Endothelial cell of umbilical vein (primary cell): Measurements from ENCODE around the gene RIC8B.

Experiments used
- EZH2 ChIP-seq: IDR thresholded peaks from 2 replicates; pipeline ENCODE4 v1.6.1; 2012; ENCODE audit warnings: borderline replicate concordance, low read depth, mild to moderate bottlenecking, moderate library complexity, low read length, inconsistent platforms; ENCODE audit not compliant: severe bottlenecking
- FOS ChIP-seq: IDR thresholded peaks from 2 replicates; pipeline ENCODE4 v1.6.1; 2011; ENCODE audit warnings: mild to moderate bottlenecking, low read length, moderate library complexity, borderline replicate concordance; ENCODE audit not compliant: insufficient read depth
- GATA2 ChIP-seq: IDR thresholded peaks from 2 replicates; pipeline ENCODE4 v1.7.0; 2011; ENCODE audit warnings: low read depth, mild to moderate bottlenecking, moderate library complexity, mixed read lengths, low read length; ENCODE audit not compliant: insufficient read length, insufficient read depth
- MAX ChIP-seq: IDR thresholded peaks from 2 replicates; pipeline ENCODE4 v1.6.1; 2011; ENCODE audit not compliant: insufficient read depth, insufficient read length
- MYC ChIP-seq: IDR thresholded peaks from one replicate; pipeline ENCODE4 v1.6.1; 2011; ENCODE audit warnings: mild to moderate bottlenecking, low read depth, low read length
- POLR2A ChIP-seq: IDR thresholded peaks from 2 replicates; pipeline ENCODE4 v1.6.1; 2012; ENCODE audit warnings: low read depth, mild to moderate bottlenecking, control low read depth, low read length
- POLR2AphosphoS5 ChIP-seq: IDR thresholded peaks from 2 replicates; pipeline ENCODE4 v1.6.1; 2012; ENCODE audit warnings: low read depth, mild to moderate bottlenecking, control low read depth, low read length, moderate library complexity; ENCODE audit not compliant: insufficient read depth
- TF ChIP-seq, protein P1 (sequence below), 2 donors: IDR thresholded peaks; 1 replicate in 1 of 2; 2 replicates in 1 of 2; pipeline ENCODE4 v1.5.1; 2011; ENCODE audit warnings: low read length in 2 of 2, mild to moderate bottlenecking in 2 of 2, moderate library complexity in 2 of 2, control low read depth in 1 of 2, inconsistent platforms in 1 of 2, low read depth in 1 of 2; ENCODE audit not compliant: insufficient read depth in 1 of 2; ENCODE audit errors: extremely low read depth in 1 of 2

- TF ChIP-seq POLR2AphosphoS5 (no peak), POLR2A (no peak), MYC (no peak), MAX (no peak), EZH2 (no peak), FOS (no peak), GATA2 (no peak)
- TF ChIP-seq, protein P1, sequence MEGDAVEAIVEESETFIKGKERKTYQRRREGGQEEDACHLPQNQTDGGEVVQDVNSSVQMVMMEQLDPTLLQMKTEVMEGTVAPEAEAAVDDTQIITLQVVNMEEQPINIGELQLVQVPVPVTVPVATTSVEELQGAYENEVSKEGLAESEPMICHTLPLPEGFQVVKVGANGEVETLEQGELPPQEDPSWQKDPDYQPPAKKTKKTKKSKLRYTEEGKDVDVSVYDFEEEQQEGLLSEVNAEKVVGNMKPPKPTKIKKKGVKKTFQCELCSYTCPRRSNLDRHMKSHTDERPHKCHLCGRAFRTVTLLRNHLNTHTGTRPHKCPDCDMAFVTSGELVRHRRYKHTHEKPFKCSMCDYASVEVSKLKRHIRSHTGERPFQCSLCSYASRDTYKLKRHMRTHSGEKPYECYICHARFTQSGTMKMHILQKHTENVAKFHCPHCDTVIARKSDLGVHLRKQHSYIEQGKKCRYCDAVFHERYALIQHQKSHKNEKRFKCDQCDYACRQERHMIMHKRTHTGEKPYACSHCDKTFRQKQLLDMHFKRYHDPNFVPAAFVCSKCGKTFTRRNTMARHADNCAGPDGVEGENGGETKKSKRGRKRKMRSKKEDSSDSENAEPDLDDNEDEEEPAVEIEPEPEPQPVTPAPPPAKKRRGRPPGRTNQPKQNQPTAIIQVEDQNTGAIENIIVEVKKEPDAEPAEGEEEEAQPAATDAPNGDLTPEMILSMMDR (IDR thresholded peaks at IDR 0.05; ENCODE audit: extremely low read depth in 1 of 2, insufficient read depth in 1 of 2, low read depth in 1 of 2, low read length in 2 of 2) = no peak
Observed at GRCh38 chr12:106885541-106886249, 111.2 kb downstream of the RIC8B start.
